ENCODE data around the gene IBA57. TPM values are rescaled to one million over a fixed set of nuclear protein-coding genes. Genes with fewer than 3 reads are reported as not detected.

IBA57 gene
- total and polyA plus RNA-seq, 5 donors from 2014 or later = 2.0 to 17.0 (median 5.1) TPM

DNA sequence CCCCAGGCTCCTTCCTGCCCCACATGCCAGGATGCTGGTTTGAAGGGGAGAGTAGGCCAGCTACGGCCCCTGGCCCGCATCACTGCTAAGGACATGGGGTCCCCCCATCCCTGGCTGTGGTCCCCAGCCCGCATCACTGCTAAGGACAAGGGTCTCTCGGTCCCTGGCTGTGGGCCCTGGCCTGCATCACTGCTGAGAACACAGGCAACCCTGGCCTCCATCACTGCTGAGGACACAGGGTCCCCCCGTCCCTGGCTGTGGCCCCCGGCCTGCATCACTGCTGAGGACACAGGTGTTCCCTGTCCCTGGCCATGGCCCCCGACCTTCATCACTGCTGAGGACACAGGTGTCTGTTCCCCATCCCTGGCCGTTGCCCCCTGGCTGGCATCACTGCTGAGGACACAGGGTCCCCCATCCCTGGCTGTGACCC lies 41.8 kb downstream of the IBA57 start:
- Histone ChIP-seq H3K27me3 (ENCODE audit: control insufficient read depth, insufficient read depth, low read length) (no peaks in the 10 kb centered on the region), H3K4me3 (ENCODE audit: low read depth, low read length) (no peak overlapping the region), H3K36me3 (ENCODE audit: control insufficient read depth, insufficient read depth, low read length) (no peaks in the 10 kb centered on the region), H3K9me3 (ENCODE audit: control insufficient read depth in 2 of 2, low read length in 2 of 2) (no peaks in the 10 kb centered on the region), H3K27ac (ENCODE audit: insufficient read depth, low read length, poor library complexity, severe bottlenecking) (no peak overlapping the region), H3K4me1 (ENCODE audit: control insufficient read depth, insufficient read depth, low read length, poor library complexity, severe bottlenecking) (peaks cover 1% of the 10 kb centered on the region)
- Mint-ChIP-seq H3K27me3 (no peaks in the 10 kb centered on the region), H3K4me1 (peaks cover 0 to 5% (median 0%) of the 10 kb centered on the region in 4 donors), H3K9me3 (no peaks in the 10 kb centered on the region), H3K27ac (no peak overlapping the region), H3K36me3 (no peaks in the 10 kb centered on the region), H3K4me3 (no peak overlapping the region)
- DNase-seq = no peak
- no peak for ATAC-seq (ENCODE audit: low read depth in 2 of 2)

DNA sequence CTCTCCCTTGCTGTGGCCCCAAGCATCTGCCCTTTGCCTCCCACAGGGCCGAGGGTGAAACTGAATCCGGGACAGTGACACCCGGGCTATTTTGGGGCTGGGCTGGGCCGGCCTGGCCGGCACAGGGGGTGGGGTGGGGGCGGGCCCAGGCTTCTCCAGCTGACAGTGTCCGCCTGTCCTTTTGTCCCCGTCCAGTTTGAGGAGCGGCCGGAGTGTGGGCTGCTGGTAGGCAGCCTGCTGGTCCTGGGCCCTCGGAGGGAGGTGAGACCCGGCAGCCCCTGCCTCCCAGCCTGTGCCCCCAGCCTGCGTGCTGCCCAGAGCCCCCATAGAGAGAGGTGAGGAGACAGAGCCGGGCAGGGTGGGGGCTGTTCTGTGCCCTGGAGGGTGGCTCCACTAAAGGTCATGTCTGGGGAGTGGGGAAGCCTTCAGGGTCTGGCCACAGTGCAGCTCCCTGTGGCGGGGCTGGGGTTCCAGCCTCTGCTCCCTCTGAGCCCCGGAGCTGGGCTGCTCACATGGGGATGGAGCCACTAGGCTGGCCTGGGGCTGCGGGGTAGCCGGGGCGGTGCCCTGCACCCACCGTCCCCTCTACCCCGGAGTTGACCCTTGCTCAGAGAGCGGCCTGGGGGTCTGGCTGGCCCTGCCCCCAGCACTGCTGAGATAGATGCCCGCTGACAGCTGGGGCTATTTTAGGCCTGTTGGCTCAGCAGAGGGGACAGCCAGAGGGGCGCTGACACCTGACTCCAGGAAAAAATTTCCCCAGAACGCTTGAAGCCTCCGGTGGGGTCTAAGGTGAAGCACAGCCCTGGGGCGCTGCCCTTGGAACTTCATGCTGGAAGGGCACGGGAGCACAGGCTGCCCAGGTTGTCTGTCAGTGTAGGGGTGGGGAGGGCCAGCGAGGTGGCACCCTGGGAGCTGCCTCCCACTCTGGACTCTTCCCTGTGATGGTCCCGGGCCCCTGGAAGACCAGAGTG lies 42.5 kb downstream of the IBA57 start, which contains the start of gene OBSCN:
Gene OBSCN (plus strand): TSS at position 194 of the 971 bp plus-strand sequence. CDS start 3,740 bp downstream, outside the sequence.
- Histone ChIP-seq H3K27me3 (ENCODE audit: control insufficient read depth, insufficient read depth, low read length) (no peaks in the 10 kb centered on the region), H3K36me3 (ENCODE audit: control insufficient read depth, insufficient read depth, low read length) (no peaks in the 10 kb centered on the region), H3K4me1 (ENCODE audit: control insufficient read depth, insufficient read depth, low read length, poor library complexity, severe bottlenecking) (peaks cover 9% of the 10 kb centered on the region), H3K4me3 (ENCODE audit: low read depth, low read length) (no peak within 1 kb of the TSS), H3K27ac (ENCODE audit: insufficient read depth, low read length, poor library complexity, severe bottlenecking) (no peak within 1 kb of the TSS), H3K9me3 (ENCODE audit: control insufficient read depth in 2 of 2, low read length in 2 of 2) (no peaks in the 10 kb centered on the region)
- no peak for ATAC-seq (ENCODE audit: low read depth in 2 of 2)
- Mint-ChIP-seq H3K36me3 (no peaks in the 10 kb centered on the region), H3K4me3 (no peak within 1 kb of the TSS), H3K9me3 (no peaks in the 10 kb centered on the region), H3K27ac (peak within 1 kb of the TSS in 1 of 3 donors; percentile 26), H3K4me1 (peaks cover 0 to 5% (median under 1%) of the 10 kb centered on the region in 4 donors), H3K27me3 (no peaks in the 10 kb centered on the region)
- no peak for DNase-seq

DNA sequence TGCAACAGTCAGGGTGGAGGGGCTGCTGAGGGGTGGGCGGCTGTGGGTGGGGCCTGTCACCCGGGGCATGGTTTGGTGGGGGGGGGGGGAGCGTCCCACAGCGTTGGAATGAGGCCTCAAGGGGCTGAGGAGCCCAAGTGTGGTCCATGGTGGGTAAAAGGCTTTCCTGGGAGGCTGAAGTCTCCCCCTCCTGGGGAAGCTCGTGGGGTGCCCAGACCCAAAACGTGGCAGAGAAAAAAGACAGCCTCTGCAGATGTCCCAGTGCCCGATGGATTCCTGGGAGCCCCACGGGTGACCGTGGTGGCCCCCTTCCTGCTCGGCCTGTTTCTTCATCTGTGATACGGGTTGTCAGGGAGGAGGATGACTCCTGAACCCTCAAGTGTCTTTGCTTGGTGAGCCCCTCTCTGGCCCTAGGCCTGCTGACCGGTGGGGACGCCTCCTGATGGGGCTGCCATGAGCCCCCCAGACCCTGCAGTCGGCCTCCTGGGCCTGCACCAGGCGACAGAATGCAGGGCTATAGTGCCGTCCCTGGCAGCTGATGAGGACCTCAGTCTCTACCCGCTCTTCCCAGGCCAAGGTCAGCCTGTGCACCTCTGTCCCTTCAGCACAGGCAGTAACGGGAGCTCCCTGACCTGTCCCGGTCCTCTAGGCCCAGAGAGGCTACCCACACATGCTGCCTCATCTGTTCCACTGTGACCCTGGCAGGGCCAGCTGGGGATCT lies 43.4 kb downstream of the IBA57 start:
- Mint-ChIP-seq H3K27me3 (no peaks in the 10 kb centered on the region), H3K4me3 (peak overlapping the region in 1 of 4 donors; percentile 22), H3K9me3 (no peaks in the 10 kb centered on the region), H3K4me1 (peaks cover 0 to 7% (median 3%) of the 10 kb centered on the region in 4 donors), H3K27ac (no peak overlapping the region), H3K36me3 (no peaks in the 10 kb centered on the region)
- Histone ChIP-seq H3K4me1 (ENCODE audit: control insufficient read depth, insufficient read depth, low read length, poor library complexity, severe bottlenecking) (peaks cover 15% of the 10 kb centered on the region), H3K9me3 (ENCODE audit: control insufficient read depth in 2 of 2, low read length in 2 of 2) (no peaks in the 10 kb centered on the region), H3K27ac (ENCODE audit: insufficient read depth, low read length, poor library complexity, severe bottlenecking) (no peak overlapping the region), H3K27me3 (ENCODE audit: control insufficient read depth, insufficient read depth, low read length) (no peaks in the 10 kb centered on the region), H3K4me3 (ENCODE audit: low read depth, low read length) (no peak overlapping the region), H3K36me3 (ENCODE audit: control insufficient read depth, insufficient read depth, low read length) (no peaks in the 10 kb centered on the region)
- ATAC-seq (ENCODE audit: low read depth in 2 of 2) (no peak), DNase-seq (no peak)

DNA sequence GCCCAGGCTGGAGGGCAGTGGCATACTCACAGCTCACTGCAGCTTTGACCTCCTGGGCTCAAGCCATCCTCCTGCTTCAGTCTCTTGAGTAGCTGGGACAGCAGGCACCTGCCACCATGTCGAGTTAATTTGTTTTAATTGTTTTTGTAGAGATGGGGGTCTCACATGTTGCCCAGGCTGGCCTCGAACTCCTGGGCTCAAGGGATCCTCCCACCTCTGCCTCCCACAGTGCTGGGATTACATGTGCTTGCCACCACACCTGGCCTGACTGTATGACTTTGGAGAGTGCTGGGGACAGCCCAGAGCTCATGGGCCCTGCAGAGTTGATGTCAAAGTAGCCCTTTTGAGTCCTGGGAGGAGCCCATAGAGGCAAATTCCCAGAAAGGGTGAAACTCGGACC lies 44.1 kb downstream of the IBA57 start:
- H3K4me3 ChIP-seq (ENCODE audit: low read depth, low read length) = no peak overlapping the region
- H3K36me3 ChIP-seq (ENCODE audit: control insufficient read depth, insufficient read depth, low read length) = no peaks in the 10 kb centered on the region
- H3K9me3 Mint-ChIP-seq = no peaks in the 10 kb centered on the region
- no peaks in the 10 kb centered on the region for H3K36me3 Mint-ChIP-seq
- H3K4me1 Mint-ChIP-seq = peaks cover 0 to 7% (median 3%) of the 10 kb centered on the region in 4 donors
- H3K4me1 ChIP-seq (ENCODE audit: control insufficient read depth, insufficient read depth, low read length, poor library complexity, severe bottlenecking) = peaks cover 20% of the 10 kb centered on the region
- no peaks in the 10 kb centered on the region for H3K9me3 ChIP-seq (ENCODE audit: control insufficient read depth in 2 of 2, low read length in 2 of 2)
- H3K27me3 Mint-ChIP-seq = no peaks in the 10 kb centered on the region
- no peak for ATAC-seq (ENCODE audit: low read depth in 2 of 2)
- H3K27me3 ChIP-seq (ENCODE audit: control insufficient read depth, insufficient read depth, low read length) = no peaks in the 10 kb centered on the region
- DNase-seq = no peak
- H3K4me3 Mint-ChIP-seq = peak overlapping the region in 1 of 4 donors; percentile 22
- H3K27ac ChIP-seq (ENCODE audit: insufficient read depth, low read length, poor library complexity, severe bottlenecking) = no peak overlapping the region
- H3K27ac Mint-ChIP-seq = no peak overlapping the region

DNA sequence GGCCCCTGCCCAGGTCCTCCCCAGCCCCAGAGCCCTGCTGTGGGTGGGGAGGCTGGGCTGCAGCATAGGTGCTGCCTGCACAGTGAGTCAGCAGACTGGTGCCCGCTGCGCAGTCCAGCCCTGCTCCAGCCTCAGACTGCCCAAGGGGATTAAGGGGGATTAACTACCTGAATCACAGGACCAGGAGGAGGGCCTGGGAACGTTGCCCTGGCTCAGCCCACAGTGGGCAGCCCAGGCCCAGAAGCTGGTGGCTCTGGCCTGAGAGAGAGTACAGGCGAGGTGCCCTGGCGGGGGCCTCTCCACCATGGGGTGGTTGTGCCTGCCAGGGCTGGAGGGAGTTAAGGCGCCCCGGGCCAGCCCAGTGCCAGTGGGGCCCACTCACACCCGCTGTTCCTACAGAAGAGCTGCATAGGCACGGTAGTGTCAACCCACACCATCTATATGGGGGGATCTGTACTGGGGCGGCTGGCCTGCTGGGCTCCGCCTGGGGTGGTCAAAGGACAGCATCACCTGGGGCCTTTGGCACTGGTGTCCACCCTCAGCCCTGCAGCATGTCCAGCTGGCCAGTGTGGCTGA lies 44.6 kb downstream of the IBA57 start:
- H3K4me1 ChIP-seq (ENCODE audit: control insufficient read depth, insufficient read depth, low read length, poor library complexity, severe bottlenecking) = peaks cover 20% of the 10 kb centered on the region
- DNase-seq (no peak), ATAC-seq (ENCODE audit: low read depth in 2 of 2) (no peak)
- no peaks in the 10 kb centered on the region for H3K36me3 ChIP-seq (ENCODE audit: control insufficient read depth, insufficient read depth, low read length)
- Mint-ChIP-seq H3K27me3 (no peaks in the 10 kb centered on the region), H3K4me3 (peak overlapping the region in 1 of 4 donors; percentile 22), H3K36me3 (no peaks in the 10 kb centered on the region), H3K9me3 (no peaks in the 10 kb centered on the region), H3K27ac (no peak overlapping the region), H3K4me1 (peaks cover 0 to 7% (median 3%) of the 10 kb centered on the region in 4 donors)
- no peak overlapping the region for H3K4me3 ChIP-seq (ENCODE audit: low read depth, low read length)
- H3K27me3 ChIP-seq (ENCODE audit: control insufficient read depth, insufficient read depth, low read length) = no peaks in the 10 kb centered on the region
- H3K27ac ChIP-seq (ENCODE audit: insufficient read depth, low read length, poor library complexity, severe bottlenecking) = no peak overlapping the region
- no peaks in the 10 kb centered on the region for H3K9me3 ChIP-seq (ENCODE audit: control insufficient read depth in 2 of 2, low read length in 2 of 2)

DNA sequence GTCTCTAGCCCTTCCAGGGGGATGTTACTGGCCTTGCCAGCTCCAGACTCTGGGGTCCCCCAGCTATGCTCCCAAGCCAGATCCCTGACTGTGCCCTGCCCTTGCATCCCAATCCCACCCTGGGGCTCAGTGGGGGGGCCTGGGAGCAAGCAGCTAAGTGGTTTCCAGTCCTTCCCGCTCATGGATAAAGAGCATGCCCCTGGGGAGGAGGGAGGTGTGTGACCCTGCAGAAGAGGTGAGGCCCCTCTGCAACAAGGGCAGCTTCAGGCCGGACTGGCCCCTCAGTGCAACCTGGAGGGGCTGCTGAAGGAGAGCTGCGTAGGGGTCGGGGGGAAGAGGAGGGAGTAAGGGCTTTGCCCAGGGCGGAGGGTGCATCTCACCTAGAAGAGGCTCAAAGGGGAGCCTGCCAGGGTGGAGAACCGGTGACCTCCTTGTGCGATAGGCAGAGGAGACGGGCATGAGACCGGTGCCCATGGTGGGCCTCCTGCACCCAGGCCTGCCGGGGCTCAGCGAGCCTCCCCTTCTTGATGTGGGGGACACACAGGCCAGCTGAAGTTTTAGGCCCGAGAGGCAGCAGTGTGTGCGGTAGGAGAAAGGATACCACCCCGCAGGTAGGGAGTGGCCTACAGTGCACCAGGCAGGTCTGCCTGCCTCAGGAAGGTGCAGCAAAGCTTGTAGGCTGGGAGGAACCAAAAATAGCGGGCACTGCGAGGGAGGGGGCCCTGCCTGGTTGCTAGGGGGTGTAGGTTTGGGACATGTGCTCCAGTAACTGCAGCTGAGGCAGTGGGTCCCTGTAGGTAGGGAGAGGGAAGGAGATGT lies 45.3 kb downstream of the IBA57 start:
- peak overlapping the region; percentile 66 to 83 (median 74) for H3K4me3 Mint-ChIP-seq
- Histone ChIP-seq H3K4me3 (ENCODE audit: low read depth, low read length) (no peak overlapping the region), H3K4me1 (ENCODE audit: control insufficient read depth, insufficient read depth, low read length, poor library complexity, severe bottlenecking) (peaks cover 20% of the 10 kb centered on the region), H3K36me3 (ENCODE audit: control insufficient read depth, insufficient read depth, low read length) (no peaks in the 10 kb centered on the region), H3K27ac (ENCODE audit: insufficient read depth, low read length, poor library complexity, severe bottlenecking) (no peak overlapping the region), H3K9me3 (ENCODE audit: control insufficient read depth in 2 of 2, low read length in 2 of 2) (no peaks in the 10 kb centered on the region), H3K27me3 (ENCODE audit: control insufficient read depth, insufficient read depth, low read length) (no peaks in the 10 kb centered on the region)
- H3K4me1 Mint-ChIP-seq = peaks cover 0 to 8% (median 3%) of the 10 kb centered on the region in 4 donors
- no peaks in the 10 kb centered on the region for H3K9me3 Mint-ChIP-seq
- H3K36me3 Mint-ChIP-seq = no peaks in the 10 kb centered on the region
- ATAC-seq (ENCODE audit: low read depth in 2 of 2) (no peak), DNase-seq (no peak)
- no peak overlapping the region for H3K27ac Mint-ChIP-seq
- H3K27me3 Mint-ChIP-seq = no peaks in the 10 kb centered on the region

Measured in CD4-positive, CD25-positive, alpha-beta regulatory T cell (primary cell).